Activated CD4-positive, alpha-beta T cell treated with anti-CD3 and anti-CD28 coated beads, Interleukin-2, amount 50 U/mL, for 48 hours (primary cell): Measurements from ENCODE around the gene ERVW-1.
"Not testable (repeated sequence)": the region's sequence is repeated elsewhere in the genome, so short reads cannot be mapped to it uniquely, and the experiment has no call there.

Experiments used
- DNase-seq, 2 experiments: peaks; one replicate each; pipeline ENCODE4 v3.0.0-alpha.2; 2020

Gene ERVW-1

DNA sequence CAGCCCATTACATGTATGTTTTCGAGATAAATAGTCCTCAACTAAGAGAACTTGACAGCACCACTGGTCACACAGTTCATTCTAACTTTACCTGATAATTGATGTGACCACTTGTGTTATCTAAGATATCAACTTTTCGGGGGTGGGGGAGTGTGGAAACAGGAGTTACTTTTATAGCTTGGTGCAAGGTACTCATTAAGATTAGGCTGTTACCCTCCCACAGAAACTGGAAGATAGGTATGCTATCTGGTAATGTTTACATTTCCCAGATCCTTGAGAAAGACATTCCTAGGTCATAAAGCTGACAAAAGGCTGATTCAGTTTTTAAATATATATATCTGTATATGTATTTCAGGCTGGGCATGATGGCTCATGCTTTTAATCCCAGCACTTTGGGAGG is 11.1 kb downstream of the ERVW-1 start:
- DNase-seq, result no peak

DNA sequence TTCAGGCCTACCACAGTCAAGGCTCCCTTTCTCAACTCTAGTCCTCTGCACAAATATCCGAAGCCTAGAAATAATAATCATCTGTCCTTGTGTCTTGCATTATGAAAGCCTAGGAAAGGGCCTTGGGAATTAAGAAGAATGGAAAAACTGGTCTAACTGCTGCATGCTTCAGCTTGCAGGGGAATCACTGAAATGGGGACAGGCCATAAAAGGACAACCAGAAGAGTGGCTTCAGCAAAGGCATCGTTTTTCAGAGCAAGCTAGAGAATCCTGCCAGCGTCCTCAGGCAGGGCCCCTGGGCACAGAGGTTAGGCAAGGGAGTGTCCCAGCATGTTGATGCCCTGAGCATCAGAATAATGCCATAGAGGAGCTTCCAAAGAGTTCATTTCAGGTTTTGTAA is 13.2 kb downstream of the ERVW-1 start:
- no peak for DNase-seq

DNA sequence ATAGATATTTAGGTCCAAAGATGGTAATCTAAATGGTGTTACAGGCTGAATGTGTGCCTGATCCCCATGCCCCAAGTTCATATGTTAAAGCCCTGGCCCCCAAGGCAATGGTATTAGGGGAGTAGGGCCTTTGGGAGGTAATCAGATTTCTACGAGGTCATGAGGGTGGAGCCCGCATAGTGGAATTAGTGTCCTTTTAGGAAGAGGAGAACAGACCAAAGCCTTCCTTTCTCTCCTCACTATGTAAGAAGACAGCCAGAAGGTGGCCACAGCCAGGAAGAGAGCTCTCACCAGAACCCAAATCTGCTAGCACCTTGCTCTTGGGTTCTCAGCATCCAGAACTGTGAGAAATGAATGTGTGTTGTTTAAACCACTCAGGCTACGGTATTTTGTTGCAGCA is 15.2 kb downstream of the ERVW-1 start:
- no peak for DNase-seq

DNA sequence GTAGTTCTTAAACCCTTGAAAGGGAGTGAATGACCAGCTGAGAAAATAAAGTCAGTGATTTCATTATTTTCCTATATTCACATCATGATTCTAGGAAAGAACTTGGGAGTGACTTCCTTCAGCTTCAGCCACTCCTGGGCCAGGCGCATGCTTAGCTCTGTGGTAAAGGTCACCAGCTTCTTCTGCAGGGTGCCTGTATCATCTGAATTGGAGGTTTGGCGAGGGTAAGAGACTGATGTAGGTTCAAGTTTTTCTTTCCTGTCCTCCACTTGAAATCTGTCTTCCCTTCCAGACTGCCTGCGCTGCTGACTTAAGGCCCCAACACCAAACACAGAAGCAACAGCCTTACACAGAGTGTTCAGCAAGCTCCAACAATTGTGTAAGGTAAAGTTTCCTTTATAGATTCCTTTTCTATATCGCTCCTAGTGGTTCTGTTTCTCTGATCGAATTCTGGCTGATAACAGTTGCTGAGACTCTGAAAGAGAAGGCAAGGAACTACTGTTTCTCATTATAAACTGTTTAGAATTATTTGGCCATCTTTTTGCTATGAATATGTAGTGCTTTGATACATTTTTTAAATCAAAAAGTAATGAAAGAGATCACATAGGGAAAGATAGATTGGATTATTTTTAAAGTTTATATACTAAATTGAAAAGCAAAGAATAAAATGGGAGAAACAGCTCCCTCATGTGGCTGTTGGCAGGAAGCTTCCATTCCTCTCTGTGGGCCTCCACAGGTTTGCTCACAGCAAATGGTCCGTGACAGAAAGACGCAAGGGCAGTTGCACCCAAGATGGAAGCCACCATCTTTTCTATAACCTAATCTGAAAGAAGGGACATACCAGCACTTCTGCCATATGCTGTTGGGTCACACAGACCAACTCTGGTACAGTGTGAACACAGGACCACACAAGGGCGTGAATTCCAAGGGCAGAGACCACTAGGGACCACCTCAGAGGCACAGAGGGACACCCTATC is 16.4 kb downstream of the ERVW-1 start:
- DNase-seq, result peak; percentile 11 to 16

DNA sequence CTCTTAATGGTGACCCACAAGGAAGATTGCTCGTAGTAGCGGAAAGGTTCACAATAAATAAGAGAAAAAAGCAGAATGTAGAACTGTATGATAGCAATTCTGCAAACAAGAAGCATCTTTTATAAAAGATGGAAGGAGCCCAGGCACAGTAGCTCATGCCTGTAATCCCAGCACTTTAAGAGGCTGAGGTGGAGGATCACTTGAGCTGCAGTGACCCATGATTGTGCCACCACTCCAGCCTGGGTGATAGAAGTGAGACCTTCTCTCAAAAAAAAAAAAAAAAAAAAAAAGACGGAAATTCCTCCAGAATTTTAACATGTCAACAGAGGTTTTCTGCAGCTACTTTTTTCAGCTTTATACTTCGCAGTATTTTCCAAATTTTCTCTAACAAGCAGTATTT is 17.2 kb downstream of the ERVW-1 start:
- no peak for DNase-seq

DNA sequence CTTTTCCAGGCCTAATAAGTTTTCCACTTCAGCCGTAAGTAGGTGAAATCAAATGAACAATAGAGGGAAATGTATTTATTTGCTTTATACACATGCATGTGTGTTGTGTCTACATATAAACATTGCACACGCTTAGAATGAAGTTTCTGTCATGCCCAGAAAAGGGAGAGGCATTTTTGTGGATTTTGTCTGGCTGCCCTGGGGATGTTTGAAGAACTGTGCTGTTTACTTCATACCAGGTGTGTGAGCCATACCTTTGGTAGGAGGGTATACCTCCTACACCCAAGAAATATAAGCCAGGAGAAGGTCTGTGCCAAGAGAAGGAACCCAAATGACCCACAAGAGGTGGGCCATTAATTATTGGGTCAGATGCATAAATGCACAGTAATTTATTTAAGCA is 17.6 kb downstream of the ERVW-1 start:
- no peak for DNase-seq

DNA sequence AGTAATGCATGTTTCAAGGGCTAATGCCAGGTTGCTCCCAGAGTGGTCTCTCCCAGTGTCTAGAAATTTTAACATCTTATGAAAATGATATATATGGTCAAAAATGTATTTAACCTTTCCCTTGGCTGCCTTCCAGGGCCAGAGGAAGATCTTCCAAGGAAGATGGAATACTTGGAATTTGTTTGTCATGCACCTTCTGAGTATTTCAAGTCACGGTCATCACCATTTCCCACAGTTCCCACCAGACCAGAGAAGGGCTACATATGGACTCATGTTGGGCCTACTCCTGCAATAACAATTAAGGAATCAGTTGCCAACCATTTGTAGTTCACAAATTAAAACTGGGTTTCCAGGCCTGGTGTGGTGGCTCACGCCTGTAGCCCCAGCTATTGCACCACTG is 21.5 kb downstream of the ERVW-1 start:
- DNase-seq, result no peak

DNA sequence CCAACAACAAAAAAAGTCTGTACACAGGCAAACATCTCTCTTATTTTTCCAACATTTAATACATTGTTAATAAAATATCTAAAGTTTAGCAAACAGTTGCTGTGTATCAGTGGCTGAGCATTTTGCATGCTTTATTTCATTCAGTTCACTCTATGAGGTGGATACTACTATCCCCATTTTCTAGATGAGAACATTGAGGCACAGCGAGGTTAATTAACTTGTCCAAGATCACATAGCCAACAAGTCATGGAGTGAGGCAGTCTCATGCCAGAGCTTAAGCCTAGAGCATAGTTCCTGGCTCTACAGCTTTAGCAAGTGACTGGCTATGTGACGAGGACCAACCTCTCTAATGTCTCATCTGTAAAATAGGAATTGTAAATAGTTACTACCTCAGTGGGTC is 26.1 kb downstream of the ERVW-1 start:
- DNase-seq, result no peak

DNA sequence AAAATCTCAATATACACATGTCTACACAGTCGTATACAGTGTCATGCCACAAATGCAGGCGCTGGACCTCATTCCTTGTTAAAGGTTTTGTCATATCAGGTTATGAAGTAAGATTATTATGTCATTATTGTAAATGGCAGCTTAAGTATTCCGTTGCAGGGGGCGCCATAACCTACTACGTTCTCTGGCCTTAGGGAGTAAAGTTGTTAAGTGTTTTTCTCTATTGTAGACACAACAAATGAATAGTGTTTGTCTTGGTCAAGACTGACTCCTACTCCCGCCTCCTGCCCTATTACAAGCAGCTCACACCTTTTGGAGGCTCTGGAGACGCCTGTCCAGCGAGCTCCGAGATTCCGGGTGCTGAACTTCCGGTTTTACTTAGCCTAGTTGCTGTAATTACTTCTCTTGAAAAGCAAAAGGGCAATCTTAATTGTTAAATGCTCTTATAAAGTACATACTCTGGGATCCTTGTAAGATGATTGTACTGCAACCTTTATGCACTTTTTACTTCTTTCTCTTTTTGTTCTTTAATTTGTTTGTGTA is 29.5 kb downstream of the ERVW-1 start:
- DNase-seq, result peak; percentile 46 to 59

DNA sequence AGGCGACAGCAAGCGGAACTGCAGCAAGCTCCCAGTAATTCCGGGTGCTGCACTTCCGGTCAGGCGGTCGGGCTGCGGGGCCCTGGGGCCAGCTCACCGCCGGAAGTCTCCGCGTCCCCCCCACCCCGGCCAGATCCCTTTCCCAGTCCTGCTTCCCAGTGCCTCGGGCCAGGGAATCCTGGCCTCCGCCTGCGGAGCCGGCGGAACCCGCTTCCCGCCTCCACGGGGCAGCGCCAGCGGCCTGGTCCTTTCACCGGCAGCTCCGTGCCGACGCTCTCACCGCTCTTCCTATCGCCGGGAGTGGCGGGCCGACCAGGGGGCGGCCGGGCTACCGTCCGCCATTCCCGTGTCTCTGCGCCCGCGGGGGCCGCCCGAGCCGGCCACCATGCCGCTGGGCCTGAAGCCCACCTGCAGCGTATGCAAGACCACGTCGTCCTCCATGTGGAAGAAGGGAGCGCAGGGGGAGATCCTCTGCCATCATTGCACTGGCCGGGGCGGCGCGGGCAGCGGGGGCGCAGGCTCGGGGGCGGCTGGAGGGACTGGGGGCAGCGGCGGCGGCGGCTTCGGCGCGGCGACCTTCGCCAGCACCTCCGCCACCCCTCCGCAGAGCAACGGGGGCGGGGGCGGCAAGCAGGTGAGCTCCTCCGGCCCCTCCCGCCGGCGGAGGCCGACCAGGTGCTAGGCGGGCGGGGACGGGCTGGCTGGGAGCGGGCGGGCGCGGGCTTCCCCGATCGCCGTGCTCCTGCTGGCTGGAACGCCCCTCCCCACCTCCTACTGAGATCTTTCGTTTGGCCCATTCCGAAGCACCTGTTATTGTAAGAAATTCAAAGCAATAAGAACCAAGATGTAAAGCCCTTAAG is 30.2 kb downstream of the ERVW-1 start, which contains the start of gene GATAD1:
GATAD1 (plus strand) TSS at position 138 of the 860 bp plus-strand sequence; CDS start at position 386, 248 bp downstream.
- peak; percentile 76 to 85 for DNase-seq

DNA sequence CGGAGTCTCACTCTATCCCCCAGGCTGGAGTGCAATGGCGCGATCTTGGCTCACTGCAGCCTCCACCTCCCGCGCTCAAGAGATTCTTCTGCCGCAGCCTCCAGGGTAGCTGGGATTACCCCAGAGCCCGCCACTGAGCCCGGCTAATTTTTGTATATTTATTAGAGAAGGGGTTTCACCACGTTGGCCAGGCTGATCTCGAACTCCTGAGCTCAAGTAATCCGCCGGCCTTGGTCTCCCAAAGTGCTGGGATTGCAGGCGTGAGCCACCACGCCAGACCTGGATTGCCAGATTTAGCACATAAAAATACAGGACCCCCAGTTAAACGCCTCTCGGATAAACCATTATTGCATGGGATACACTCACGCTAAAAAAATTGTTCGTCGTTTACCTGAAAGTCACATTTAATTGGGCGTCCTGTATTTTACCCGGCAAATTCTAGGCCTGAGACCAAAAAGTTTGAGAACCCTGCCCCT is 30.8 kb downstream of the ERVW-1 start:
- DNase-seq, result no peak

DNA sequence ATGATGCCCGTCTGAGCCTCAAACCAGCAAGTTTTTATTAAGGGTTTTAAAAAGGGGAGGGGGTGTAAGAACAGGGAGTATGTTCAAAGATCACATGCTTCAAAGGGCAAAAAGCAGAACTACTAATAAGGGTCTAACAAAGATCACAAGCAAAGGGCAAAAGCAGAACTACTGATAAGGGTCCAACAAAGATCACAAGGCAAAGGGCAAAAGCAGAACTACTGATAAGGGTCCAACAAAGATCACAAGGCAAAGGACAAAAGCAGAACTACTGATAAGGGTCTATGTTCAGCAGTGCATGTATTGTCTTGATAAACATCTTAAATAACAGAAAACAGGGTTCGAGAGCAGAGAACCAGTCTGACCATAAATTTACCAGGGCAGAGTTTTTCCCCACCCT is 35.0 kb downstream of the ERVW-1 start:
- not testable (repeated sequence) for DNase-seq

DNA sequence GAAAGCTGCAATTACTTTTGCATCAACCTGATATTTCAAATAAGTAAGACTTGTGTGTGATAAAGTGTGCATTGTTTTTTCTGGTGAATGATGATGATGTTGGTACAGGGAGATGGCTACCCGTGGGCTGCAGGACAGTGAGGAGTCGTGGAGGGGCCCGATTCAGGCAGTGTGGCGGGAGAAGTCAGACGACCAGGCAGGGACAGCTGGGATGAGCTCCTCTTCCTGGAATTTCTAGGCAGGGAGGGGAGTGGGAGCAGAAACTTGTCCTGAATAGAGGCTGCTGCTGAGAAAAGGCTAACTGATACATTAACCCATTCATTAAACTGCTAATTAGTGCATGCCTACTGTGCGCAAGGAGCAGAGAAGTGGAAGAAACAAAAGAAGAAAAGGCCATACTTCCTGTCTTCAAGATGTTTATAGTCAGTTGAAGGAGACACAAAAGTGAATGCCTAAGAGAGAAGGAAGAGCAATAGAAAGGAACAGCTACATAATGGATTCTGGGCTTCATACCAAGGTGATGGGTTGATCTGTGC is 39.7 kb downstream of the ERVW-1 start:
- no peak for DNase-seq

DNA sequence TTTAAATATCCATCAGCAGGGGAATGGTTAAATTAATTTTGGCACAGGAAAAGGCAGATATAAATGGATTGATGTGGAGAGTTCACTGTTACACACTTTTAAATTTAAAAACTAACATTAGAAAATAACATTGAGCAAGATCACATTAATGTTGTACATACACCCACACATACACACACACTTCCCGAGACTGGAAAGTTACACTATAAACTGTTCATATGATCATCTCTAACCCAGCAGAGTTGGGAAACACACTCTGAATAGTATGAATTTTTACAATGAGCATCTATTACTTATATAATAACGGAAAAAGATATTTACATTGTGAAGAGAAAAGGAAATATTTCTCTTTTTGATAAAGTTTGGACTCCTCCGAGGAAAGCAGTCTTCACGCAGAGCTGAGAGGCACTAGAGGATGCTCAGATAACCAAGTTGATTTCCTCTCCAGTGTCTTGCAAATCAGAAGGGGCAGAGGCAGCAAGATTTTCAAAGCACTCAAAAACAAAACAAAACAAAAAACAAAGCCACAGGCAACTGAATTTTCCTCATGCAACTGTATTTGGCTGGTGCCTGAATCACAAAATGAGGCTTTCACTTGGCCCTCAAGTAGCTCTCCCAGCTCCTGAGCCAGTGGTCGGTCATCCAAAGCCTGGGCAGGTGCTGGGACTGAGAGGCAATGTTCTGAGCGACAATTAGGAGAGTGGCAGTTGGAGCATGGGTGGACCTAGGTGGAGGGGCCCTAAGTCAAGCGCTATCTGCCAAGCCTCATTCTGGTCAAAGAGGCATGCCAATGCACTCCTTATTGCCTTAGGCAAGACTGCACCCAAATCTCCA is 40.9 kb downstream of the ERVW-1 start:
- DNase-seq, result no peak

DNA sequence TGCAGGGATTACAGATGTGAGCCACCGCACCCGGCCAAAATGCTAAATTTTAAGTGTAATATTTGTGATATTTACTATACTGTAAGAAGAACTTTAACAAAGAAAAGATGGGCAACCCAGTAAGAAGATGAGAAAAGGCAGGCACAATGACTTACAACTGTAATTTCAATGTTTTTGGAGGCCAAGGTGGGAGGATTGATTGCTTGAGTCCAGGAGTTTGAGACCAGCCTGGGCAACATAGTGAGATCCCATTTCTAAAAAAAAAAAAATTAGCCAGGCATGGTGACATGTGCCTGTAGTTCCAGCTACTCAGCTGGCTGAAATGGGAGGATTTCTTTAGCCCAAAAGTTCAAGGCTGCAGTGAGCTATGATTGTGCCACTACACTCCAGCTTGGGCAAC is 42.2 kb downstream of the ERVW-1 start:
- DNase-seq, result no peak

DNA sequence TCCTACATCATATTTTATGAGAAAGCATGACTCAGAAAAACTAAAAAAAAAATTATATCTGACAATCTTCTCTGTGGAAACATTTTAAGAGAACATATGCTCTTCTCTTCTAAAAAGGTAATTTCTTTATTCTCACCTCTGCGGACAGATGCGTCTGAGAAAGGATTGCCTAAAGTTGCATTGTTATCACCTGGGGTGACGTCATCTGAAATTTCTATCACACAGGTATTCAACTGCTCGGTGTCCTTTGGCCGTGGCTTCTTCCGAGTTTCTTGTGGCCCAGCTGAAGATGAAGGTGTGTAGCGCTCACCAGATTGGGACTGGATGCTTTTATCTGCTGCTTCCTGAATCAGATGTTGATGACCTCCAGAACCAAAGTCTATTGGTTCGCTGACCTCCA is 44.7 kb downstream of the ERVW-1 start:
- no peak for DNase-seq

DNA sequence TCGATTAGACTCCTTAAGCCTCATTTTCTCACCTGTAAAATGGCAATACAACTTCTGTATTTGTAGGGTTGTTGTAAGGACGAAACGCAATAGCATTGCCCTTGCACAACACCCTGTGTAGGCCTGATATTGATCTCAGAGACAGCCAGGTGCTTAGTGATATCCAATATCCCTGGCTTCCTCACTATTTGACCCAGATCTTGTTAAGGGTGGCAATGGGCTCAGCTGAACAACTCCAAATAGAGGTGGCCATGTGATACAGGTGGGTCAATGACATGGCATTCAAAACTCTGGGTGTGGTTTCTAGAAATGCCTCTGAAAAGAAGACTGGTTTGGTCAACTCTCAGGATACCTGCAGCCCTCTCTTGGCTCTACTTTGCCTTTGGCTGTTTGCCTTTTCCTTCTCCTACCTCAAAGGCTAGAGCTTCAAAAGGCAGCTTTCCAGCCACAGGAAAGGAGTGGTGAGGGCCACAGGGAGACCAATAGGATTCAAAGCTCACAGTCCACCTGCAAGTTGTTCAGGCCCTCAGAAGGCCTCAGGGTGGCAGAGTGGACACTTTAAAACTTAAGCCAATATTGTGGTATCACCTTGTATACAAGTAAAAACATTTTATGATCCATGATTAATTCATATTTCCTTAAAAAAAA is 45.3 kb downstream of the ERVW-1 start:
- no peak for DNase-seq

DNA sequence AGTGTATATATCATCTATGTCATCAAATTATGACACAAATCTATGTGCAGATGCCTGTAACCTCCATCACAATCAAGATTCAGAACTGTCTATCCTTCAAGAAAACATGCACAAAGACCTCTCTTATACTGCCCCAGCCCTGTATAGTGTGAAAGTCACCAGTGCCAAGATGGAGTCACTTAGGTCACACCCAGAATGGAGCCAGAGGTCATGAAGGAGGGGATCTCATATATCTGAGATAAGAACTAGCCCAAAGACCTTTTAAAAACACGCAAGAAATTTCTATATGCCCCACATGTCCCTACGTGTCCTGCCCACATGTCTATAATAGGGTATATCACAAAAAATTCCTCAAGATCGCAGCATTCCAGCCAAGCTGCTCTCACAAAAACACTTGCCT is 50.6 kb downstream of the ERVW-1 start:
- no peak for DNase-seq

DNA sequence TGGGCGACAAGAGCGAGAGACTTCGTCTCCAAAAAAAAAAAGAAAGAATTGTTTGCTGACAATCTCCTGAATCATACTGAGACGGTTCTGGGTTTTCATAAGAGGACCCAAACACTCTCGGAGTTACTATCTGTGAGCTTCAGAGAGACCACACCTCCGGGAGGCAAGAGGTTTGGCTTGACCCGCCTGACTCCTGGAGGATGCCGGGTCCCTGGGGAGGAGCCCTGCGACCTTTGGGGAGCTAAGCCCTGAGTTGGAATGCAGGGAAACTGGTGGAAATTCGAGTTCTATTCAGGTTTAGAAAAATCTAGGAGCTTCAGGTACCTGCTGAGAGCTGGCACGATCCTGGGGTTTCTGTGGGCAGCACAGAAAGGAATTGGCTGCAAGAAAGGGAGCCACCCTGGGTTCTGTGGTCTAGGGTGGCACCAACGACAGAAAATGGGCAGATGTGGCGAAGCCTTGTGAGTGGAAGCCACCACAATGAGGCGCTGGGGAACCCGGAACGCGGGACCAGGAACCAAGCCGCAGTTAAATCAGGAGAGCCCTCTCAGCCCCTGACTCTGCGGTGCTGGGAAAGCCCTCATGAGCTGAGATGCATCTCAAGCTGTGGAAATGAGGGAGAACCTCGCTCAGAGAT is 52.3 kb downstream of the ERVW-1 start:
- peak in 1 of 2 experiments; percentile 19 for DNase-seq

DNA sequence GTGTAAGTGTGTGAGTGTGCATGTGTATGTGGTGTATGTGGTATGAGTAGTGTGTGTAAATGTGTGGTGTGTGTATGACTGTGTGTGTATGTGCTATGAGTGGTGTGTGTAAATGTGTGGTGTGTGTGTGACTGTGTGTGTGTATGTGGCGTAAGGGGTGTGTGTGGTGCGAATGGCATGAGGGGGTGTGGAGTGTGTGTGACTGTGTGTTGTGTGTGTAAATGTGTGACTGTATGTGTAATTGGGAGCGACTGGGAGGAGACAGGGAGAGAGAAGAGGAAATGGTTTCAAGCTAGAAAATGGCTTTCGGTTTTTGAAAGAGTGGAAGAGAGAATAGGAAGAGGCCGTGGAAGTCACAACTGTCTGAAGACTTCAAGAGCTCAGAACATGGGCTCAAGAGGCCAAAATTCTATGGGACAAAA is 54.0 kb downstream of the ERVW-1 start:
- no peak for DNase-seq

DNA sequence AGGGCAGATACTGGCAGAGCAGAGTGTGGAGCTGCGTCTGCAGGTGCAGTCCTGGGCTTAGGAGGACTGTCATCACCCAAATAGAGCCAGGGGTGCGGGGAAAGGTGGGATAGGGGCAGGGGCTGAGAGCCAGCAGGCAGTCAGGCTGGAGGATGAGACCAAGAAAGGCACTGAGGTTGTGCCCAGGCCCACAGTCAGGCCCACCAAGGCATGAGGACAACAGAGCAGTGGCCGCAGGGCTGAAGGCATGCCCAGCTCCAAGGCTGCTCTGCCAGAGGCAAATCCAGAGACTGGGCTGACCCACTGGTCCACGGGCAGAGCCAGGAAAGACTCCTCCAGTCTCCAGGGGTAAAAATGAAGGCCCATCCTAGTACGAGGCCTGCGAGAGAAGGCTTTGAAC is 54.8 kb downstream of the ERVW-1 start:
- no peak for DNase-seq
